ENCODE results near the gene VPS37B.

VPS37B gene

GRCh38 chr12:122866379-122866778 is 29.5 kb downstream of the VPS37B start:
- no peak for DNase-seq (ENCODE audit: low read depth, low spot score)

GRCh38 chr12:122865268-122866231 is 30.4 kb downstream of the VPS37B start:
- DNase-seq (ENCODE audit: low read depth, low spot score) = no peak

GRCh38 chr12:122864894-122865253 is 31.1 kb downstream of the VPS37B start:
- DNase-seq (ENCODE audit: low read depth, low spot score) = no peak

DNA sequence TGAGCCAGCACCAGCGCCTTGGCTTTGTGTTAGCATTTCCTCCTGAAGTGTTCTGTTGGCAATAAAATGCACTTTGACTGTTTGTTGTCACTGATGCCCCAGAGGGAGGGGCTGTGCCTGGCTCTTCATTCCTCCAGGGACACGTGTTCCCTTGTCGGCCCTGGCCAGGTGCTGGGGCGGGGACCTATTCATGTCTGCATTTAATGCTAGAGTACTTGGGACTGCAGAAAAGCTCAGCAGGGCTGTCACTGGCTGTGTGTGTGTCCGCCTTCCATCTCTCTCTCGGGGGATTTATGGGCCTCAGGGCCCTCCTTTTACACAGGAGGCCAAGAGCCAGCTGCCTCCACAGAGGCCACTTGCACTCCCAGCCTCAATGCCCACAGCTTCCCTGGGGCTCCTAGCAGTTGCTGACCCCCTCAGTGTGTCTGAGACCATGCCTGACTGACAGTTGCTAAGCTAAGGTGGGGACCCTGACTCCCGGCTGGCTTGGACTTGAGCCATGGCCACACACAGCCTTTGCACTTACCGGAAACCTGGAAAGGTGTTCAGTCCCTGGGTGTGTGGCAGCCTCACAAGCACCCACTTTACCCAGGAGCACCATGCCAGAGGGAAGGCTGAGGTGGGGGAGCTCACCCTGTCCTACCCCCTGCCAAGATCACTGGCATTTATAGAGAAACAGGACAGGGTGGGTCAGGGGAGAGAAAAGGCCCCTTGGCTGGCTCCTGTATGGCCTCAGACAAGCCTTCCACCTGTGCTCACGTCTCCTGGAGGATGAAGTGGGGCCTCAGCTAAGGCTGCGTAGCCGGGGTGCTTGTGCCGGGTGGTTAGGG is 32.8 kb downstream of the VPS37B start:
- DNase-seq (ENCODE audit: low read depth, low spot score) = no peak

DNA sequence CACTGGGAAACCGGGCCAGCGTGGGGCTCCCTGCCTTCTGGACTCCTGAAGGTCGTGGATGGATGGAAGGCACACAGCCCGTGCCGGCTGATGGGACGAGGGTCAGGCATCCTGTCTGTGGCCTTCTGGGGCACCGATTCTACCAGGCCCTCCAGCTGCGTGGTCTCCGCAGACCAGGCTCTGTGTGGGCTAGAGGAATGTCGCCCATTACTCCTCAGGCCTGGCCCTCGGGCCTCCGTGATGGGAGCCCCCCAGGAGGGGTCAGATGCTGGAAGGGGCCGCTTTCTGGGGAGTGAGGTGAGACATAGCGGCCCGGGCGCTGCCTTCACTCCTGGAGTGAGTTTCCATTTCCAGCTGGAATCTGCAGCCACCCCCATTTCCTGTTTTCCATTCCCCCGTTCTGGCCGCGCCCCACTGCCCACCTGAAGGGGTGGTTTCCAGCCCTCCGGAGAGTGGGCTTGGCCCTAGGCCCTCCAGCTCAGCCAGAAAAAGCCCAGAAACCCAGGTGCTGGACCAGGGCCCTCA is 33.8 kb downstream of the VPS37B start:
- DNase-seq (ENCODE audit: low read depth, low spot score) = no peak

DNA sequence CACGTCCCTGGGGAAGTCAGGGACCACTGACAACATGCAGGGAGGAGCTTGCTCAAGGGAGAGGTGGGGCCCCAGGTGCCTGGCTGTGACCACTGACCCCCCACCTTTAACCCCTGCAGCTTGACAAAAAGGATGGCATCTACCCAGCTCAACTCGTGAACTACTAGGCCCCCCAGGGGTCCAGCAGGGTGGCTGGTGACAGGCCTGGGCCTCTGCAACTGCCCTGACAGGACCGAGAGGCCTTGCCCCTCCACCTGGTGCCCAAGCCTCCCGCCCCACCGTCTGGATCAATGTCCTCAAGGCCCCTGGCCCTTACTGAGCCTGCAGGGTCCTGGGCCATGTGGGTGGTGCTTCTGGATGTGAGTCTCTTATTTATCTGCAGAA is 34.3 kb downstream of the VPS37B start:
- no peak for DNase-seq (ENCODE audit: low read depth, low spot score)

DNA sequence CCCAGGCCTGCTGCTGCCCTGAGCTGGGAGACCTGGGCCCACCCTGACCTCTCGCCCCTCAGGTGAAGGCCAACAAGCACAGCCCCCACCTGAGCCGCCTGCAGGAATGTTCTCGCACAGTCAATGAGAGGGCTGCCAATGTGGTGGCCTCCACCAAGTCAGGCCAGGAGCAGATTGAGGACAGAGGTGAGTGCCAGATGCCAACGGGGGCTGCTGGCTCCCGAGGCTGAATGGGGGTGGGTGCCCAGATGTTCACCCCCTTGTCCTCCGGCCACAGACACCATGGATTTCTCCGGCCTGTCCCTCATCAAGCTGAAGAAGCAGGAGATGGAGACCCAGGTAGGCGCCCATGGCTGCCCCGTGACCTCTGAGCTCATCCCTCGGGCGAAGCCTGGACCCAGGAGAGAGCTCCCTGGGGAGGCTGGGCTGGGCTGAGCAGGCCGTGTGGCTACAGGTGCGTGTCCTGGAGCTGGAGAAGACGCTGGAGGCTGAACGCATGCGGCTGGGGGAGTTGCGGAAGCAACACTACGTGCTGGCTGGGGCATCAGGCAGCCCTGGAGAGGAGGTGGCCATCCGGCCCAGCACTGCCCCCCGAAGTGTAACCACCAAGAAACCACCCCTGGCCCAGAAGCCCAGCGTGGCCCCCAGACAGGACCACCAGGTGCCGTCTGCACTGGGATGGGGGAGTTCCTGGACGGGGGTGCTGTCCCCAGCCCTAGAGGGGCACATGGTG is 34.9 kb downstream of the VPS37B start:
- DNase-seq (ENCODE audit: low read depth, low spot score) = no peak

- DNase-seq (ENCODE audit: low read depth, low spot score) = peak; percentile 67
These were observed 35.7 kb downstream of the VPS37B start for GRCh38 chr12:122860040-122860853.

- DNase-seq (ENCODE audit: low read depth, low spot score) = no peak
These were observed 36.5 kb downstream of the VPS37B start for GRCh38 chr12:122859303-122860039.

DNA sequence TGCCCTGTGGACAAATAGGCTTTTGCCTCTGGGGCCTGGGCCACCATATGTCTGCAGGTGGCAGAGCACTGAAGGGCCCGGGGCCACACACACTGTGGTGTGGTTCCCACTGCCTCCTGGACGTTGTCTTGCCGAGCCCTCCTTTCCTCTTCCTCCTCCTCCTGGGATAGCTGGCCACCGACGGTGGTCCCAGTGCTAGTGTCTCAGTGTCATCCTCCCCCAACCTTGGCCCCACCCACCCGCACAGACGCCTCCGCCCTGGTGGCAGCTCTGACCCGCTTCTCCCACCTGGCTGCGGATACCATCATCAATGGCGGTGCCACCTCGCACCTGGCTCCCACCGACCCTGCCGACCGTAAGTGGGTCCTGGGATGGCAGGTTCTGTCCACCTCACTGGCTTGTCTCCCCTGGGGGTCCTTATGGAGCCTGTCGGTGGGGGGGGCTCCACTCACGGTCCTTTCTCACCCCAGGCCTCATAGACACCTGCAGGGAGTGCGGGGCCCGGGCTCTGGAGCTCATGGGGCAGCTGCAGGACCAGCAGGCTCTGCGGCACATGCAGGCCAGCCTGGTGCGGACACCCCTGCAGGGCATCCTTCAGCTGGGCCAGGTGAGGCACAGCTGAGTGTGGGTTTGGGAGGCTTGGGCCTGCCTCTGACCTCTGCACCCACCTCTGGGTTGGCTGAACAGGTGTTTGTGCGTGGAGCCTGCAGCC is 37.2 kb downstream of the VPS37B start:
- no peak for DNase-seq (ENCODE audit: low read depth, low spot score)

DNA sequence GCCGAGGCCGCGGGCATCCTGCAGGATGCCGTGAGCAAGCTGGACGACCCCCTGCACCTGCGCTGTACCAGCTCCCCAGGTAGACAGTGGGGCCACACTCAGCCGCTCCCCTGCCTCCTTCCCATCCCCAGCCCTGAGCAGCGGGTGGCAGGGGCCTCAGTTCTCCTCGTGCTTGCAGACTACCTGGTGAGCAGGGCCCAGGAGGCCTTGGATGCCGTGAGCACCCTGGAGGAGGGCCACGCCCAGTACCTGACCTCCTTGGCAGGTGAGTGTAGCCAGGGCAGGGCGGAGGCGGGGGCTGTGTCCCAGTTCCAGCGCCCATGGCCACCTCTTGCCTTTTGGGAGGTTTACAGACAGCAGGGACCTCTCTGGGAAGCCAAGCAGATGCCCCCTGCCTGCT is 37.8 kb downstream of the VPS37B start:
- DNase-seq (ENCODE audit: low read depth, low spot score) = no peak

- no peak for DNase-seq (ENCODE audit: low read depth, low spot score)
These were observed 38.8 kb downstream of the VPS37B start for GRCh38 chr12:122856999-122857671.

- no peak for DNase-seq (ENCODE audit: low read depth, low spot score)
These were observed 39.7 kb downstream of the VPS37B start for GRCh38 chr12:122855928-122856831.

DNA sequence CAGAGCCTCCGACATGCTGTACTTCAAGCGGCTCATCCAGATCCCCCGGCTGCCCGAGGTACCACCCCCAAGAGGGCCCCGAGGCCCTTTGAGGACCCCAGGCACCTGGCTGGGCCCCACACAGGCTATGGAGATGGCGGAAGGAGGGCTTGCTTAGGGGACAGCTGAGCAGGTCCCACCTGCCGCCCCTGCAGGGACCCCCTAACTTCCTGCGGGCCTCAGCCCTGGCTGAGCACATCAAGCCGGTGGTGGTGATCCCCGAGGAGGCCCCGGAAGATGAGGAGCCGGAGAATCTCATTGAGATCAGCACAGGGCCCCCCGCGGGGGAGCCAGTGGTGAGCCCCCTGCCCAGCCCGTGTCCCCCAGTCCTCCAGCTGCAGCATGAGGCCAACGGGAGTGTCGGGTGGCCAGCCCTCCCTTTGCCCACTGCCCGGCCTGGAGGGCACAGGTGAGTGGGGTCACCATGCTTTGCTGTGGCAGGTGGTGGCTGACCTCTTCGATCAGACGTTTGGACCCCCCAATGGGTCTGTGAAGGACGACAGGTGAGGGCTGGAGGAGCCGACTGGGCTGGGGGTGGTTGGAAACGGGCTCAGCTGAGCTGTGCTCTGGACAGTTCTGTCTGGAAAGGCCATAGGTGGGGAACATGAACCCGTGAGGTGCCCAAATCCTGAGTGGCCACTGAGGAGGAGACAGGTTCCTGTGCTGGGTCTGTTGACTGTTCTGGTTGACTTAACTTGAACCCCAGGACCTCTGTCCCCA is 40.7 kb downstream of the VPS37B start:
- DNase-seq (ENCODE audit: low read depth, low spot score) = no peak

GRCh38 chr12:122854554-122854953 is 41.4 kb downstream of the VPS37B start:
- DNase-seq (ENCODE audit: low read depth, low spot score) = no peak

DNA sequence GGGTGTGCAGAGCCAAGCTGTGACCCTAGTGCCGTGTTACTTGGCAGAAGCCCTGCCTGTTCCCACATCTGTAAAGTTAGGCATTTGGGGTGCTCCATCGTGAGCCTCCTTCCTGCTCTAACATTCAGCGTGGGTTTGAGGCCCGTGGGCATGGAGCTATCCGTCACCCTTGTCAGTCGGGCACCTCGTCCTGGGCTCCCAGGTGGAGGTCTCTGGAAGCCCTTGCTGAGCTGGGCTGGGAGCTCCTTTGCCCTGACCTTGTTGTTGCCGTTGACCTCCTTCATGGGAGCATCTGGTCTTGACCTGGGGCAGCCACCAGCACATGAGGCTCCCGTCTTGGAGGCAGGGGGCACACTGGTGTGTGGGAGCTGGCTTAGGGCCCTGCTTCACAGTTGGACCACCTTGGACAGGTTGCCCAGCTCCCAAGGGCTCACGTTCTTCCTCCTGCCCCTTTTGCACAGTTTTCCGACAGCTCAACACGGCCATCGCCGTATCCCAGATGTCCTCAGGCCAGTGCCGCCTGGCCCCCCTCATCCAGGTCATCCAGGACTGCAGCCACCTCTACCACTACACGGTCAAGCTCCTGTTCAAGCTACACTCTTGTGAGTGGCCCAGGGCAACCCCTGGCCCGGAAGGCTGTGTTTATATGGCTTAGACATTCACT is 42.2 kb downstream of the VPS37B start:
- DNase-seq (ENCODE audit: low read depth, low spot score) = no peak

All from activated naive CD8-positive, alpha-beta T cell treated with anti-CD3 and anti-CD28 coated beads, Interleukin-2, amount 50 U/mL, for 16 hours (primary cell).